ENCODE measurements around the gene ATE1.

- TF ChIP-seq, protein P1, sequence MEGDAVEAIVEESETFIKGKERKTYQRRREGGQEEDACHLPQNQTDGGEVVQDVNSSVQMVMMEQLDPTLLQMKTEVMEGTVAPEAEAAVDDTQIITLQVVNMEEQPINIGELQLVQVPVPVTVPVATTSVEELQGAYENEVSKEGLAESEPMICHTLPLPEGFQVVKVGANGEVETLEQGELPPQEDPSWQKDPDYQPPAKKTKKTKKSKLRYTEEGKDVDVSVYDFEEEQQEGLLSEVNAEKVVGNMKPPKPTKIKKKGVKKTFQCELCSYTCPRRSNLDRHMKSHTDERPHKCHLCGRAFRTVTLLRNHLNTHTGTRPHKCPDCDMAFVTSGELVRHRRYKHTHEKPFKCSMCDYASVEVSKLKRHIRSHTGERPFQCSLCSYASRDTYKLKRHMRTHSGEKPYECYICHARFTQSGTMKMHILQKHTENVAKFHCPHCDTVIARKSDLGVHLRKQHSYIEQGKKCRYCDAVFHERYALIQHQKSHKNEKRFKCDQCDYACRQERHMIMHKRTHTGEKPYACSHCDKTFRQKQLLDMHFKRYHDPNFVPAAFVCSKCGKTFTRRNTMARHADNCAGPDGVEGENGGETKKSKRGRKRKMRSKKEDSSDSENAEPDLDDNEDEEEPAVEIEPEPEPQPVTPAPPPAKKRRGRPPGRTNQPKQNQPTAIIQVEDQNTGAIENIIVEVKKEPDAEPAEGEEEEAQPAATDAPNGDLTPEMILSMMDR (IDR thresholded peaks at IDR 0.05), result no peak
- no peak for TF ChIP-seq POLR2A (IDR thresholded peaks at IDR 0.05)
Measured at GRCh38 chr10:121732656-121733445, 195.0 kb downstream of the ATE1 start.

All from vagina (tissue), 2 donors.